K562 (cell line): Measurements from ENCODE around the gene AGRN. TPM values are rescaled to one million over a fixed set of nuclear protein-coding genes. Genes with fewer than 3 reads are reported as not detected.

ENCODE experiments used
- CEBPG ChIP-seq, 3 experiments: fragments of 200-800 bp in 1 of 3; sonication (Bioruptor generic) in 1 of 3; sonication (generic) in 1 of 3; formaldehyde crosslinking in 1 of 3; IDR thresholded peaks in 2 of 3; conservative IDR thresholded peaks in 1 of 3; 2 replicates each; pipeline versions ENCODE4 v1.6.1 to v1.8.0; 2016 to 2022; ENCODE audit warnings: missing compliant biosample characterization in 2 of 3, missing genetic modification characterization in 2 of 3, mild to moderate bottlenecking in 1 of 3, missing genetic modification reagents in 1 of 3
- CXXC5 ChIP-seq: fragments of 250-450 bp; sonication (Bioruptor Pico); IDR thresholded peaks from 2 replicates; pipeline ENCODE4 v1.8.0; 2022; ENCODE audit warnings: inconsistent platforms, mild to moderate bottlenecking, moderate library complexity
- E2F3 ChIP-seq: fragments of 250-450 bp; sonication (Bioruptor Pico); IDR thresholded peaks from 2 replicates; pipeline ENCODE4 v1.4.0; 2020; ENCODE audit warnings: mild to moderate bottlenecking
- GATAD2B ChIP-seq: fragments of 450-650 bp; IDR thresholded peaks from 2 replicates; pipeline ENCODE4 v1.6.1; 2017; ENCODE audit warnings: mild to moderate bottlenecking, borderline replicate concordance
- GMEB1 ChIP-seq: fragments of 250-450 bp; sonication (Bioruptor Pico); IDR thresholded peaks from 2 replicates; pipeline ENCODE4 v1.4.0; 2020; ENCODE audit warnings: mild to moderate bottlenecking
- HDAC1 ChIP-seq, 2 experiments: fragments of 450-650 bp; IDR thresholded peaks; 2 replicates each; pipeline ENCODE4 v1.6.1; 2016 to 2017; ENCODE audit warnings: inconsistent platforms in 1 of 2, mild to moderate bottlenecking in 1 of 2, moderate library complexity in 1 of 2
- HDAC2 ChIP-seq: fragments of 450-650 bp; IDR thresholded peaks from 2 replicates; pipeline ENCODE4 v1.6.1; 2016; ENCODE audit warnings: mild to moderate bottlenecking
- MAZ ChIP-seq, 2 experiments: fragments of 450-650 bp in 1 of 2; sonication (generic) in 1 of 2; formaldehyde crosslinking; IDR thresholded peaks in 1 of 2; conservative IDR thresholded peaks in 1 of 2; 2 replicates each; pipeline versions ENCODE4 v1.4.0 to v1.5.0; 2020; ENCODE audit warnings: mild to moderate bottlenecking in 1 of 2, missing genetic modification reagents in 1 of 2
- PHF8 ChIP-seq: fragments of 200-600 bp; sonication (generic); IDR thresholded peaks from 2 replicates; pipeline ENCODE4 v1.6.1; 2012; ENCODE audit warnings: mixed run types, mild to moderate bottlenecking, inconsistent platforms, low read length, moderate library complexity, borderline replicate concordance
- POLR2G ChIP-seq: fragments of 200-400 bp; formaldehyde crosslinking; IDR thresholded peaks from 2 replicates; pipeline ENCODE4 v1.6.1; 2017; ENCODE audit warnings: low read depth, mild to moderate bottlenecking, antibody characterized with exemption, low read length, moderate library complexity
- SRF ChIP-seq, 2 experiments: fragments of 250-450, 450-650 bp in 1 of 2; sonication (Bioruptor Pico) in 1 of 2; sonication (generic) in 1 of 2; formaldehyde crosslinking; IDR thresholded peaks; 2 replicates each; pipeline versions ENCODE4 v1.5.0 to v1.5.1; 2020 to 2022; ENCODE audit warnings: mild to moderate bottlenecking in 1 of 2, missing genetic modification reagents in 1 of 2
- TAF1 ChIP-seq: IDR thresholded peaks from 2 replicates; pipeline ENCODE4 v1.6.1; 2011; ENCODE audit warnings: mild to moderate bottlenecking, low read length, moderate library complexity; ENCODE audit not compliant: insufficient read depth, control insufficient read depth, severe bottlenecking; ENCODE audit errors: extremely low read depth
- ZNF121 ChIP-seq: sonication (generic); formaldehyde crosslinking; conservative IDR thresholded peaks from 2 replicates; pipeline ENCODE4 v1.8.0; 2022; ENCODE audit warnings: missing genetic modification reagents
- ZNF639 ChIP-seq, 2 experiments: fragments of 200-800 bp in 1 of 2; sonication (Bioruptor generic) in 1 of 2; sonication (generic) in 1 of 2; formaldehyde crosslinking in 1 of 2; IDR thresholded peaks in 1 of 2; conservative IDR thresholded peaks in 1 of 2; 2 replicates each; pipeline versions ENCODE4 v1.5.0 to v1.6.1; 2016 to 2020; ENCODE audit warnings: missing compliant biosample characterization in 1 of 2, missing genetic modification characterization in 1 of 2, missing genetic modification reagents in 1 of 2
- polyA plus RNA-seq, 8 experiments: library from polyadenylated mRNA; depleted of rRNA in 4 of 8; stranded (reverse) in 5 of 8; unstranded in 3 of 8; fragments of >200 nt; fragmentation: Nextera tagmentation in 2 of 8; fragmentation: Illumina TruSeq in 1 of 8; extraction: Ambion mirVana in 2 of 8; extraction: Trizol in 1 of 8; gene quantifications; 2 replicates each; pipeline versions ENCODE4 v1.2.1 to v1.2.3, GENCODE V29; 2011 to 2014; ENCODE audit warnings: inconsistent platforms in 1 of 8, missing spikeins in 1 of 8
- total RNA-seq, 7 experiments: library from RNA; depleted of rRNA in 6 of 7; stranded (reverse); fragments of >200 nt in 6 of 7; fragmentation: Illumina TruSeq in 2 of 7; extraction: Trizol in 2 of 7; gene quantifications; 2 replicates each; pipeline versions ENCODE4 v1.2.1 to v1.2.3, GENCODE V29; 2011 to 2021; ENCODE audit warnings: low replicate concordance in 1 of 7
- TF ChIP-seq, protein P1 (sequence below): conservative IDR thresholded peaks from 2 replicates; pipeline ENCODE4 v1.6.1; 2011; ENCODE audit warnings: low read depth, mild to moderate bottlenecking, low read length; ENCODE audit not compliant: control insufficient read depth
- TF ChIP-seq, protein P2 (sequence below): sonication (generic); formaldehyde crosslinking; IDR thresholded peaks from 2 replicates; pipeline ENCODE4 v1.8.0; 2022; ENCODE audit warnings: mild to moderate bottlenecking, low read depth, missing genetic modification reagents

AGRN gene
- total and polyA plus RNA-seq, 9 of the 15 experiments (the other 6 are each of a cell fraction or from before 2014, with no cell fraction given): 0.04 to 111 (median 18.1) TPM

GRCh38 chr1:1019122-1019999 lies 559 bp upstream of the AGRN start (continued):
- TF ChIP-seq GMEB1 (CRISPR knock-in tag) (no peak), HDAC2 (peak; percentile 66; the same call in 1 of the 2 replicates), CEBPG (CRISPR knock-in tag; IDR thresholded peaks at IDR 0.05) (no peak), CEBPG (tag; conservative IDR thresholded peaks at IDR 0.05 in 1 of 2, IDR thresholded peaks at IDR 0.05 in 1 of 2) (no peak), ZNF121 (CRISPR knock-in tag) (peak; percentile 98), E2F3 (CRISPR knock-in tag) (no peak), GATAD2B (peak; percentile 81), CXXC5 (CRISPR knock-in tag) (peak; percentile 64), TAF1 (peak; percentile 45), ZNF639 (CRISPR knock-in tag; conservative IDR thresholded peaks at IDR 0.05 in 1 of 2, IDR thresholded peaks at IDR 0.05 in 1 of 2) (peak in 1 of 2 experiments; percentile 98; a peak in 2 of 4 replicates), POLR2G (peak; percentile 78), SRF (CRISPR knock-in tag; IDR thresholded peaks at IDR 0.05) (0 out of 4 replicates have a peak, but pooled peaks of 1 of the 2 experiments have one; percentile 31), PHF8 (peak; percentile 65; the same call in 1 of the 2 replicates), HDAC1 (IDR thresholded peaks at IDR 0.05) (0 out of 4 replicates have a peak, but pooled peaks of 1 of the 2 experiments have one; percentile 21), MAZ (CRISPR knock-in tag; conservative IDR thresholded peaks at IDR 0.05 in 1 of 2, IDR thresholded peaks at IDR 0.05 in 1 of 2) (peak; percentile 53 to 71; a peak in 2 of 4 replicates)
- TF ChIP-seq, protein P1, sequence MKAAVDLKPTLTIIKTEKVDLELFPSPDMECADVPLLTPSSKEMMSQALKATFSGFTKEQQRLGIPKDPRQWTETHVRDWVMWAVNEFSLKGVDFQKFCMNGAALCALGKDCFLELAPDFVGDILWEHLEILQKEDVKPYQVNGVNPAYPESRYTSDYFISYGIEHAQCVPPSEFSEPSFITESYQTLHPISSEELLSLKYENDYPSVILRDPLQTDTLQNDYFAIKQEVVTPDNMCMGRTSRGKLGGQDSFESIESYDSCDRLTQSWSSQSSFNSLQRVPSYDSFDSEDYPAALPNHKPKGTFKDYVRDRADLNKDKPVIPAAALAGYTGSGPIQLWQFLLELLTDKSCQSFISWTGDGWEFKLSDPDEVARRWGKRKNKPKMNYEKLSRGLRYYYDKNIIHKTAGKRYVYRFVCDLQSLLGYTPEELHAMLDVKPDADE: 0 out of 2 replicates have a peak, but pooled peaks have one; percentile 35
- TF ChIP-seq, protein P2, sequence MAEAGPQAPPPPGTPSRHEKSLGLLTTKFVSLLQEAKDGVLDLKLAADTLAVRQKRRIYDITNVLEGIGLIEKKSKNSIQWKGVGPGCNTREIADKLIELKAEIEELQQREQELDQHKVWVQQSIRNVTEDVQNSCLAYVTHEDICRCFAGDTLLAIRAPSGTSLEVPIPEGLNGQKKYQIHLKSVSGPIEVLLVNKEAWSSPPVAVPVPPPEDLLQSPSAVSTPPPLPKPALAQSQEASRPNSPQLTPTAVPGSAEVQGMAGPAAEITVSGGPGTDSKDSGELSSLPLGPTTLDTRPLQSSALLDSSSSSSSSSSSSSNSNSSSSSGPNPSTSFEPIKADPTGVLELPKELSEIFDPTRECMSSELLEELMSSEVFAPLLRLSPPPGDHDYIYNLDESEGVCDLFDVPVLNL (CRISPR knock-in tag): peak; percentile 70; the same call in 1 of the 2 replicates
